Neural progenitor cell (in vitro differentiated cells): ENCODE measurements around the gene HHEX. TPM values are rescaled to one million over a fixed set of nuclear protein-coding genes. Genes with fewer than 3 reads are reported as not detected.

ENCODE experiments used
- DNase-seq: peaks from one replicate; pipeline ENCODE4 v3.0.0-alpha.2; 2016; ENCODE audit warnings: low spot score
- H2AFZ ChIP-seq: fragments of 200-600 bp; sonication (generic); replicated peaks from 2 replicates; pipeline ENCODE4 v1.6.1; 2016; ENCODE audit warnings: antibody characterized with exemption
- H3F3A ChIP-seq: fragments of 200-600 bp; sonication (generic); 2 replicates; pipeline ENCODE4 v1.6.1; 2016; ENCODE audit warnings: antibody characterized with exemption, low read depth
- H3K27ac ChIP-seq: fragments of 200-600 bp; sonication (generic); 2 replicates; pipeline ENCODE4 v1.5.1; 2016; ENCODE audit warnings: mild to moderate bottlenecking
- H3K27me3 ChIP-seq: fragments of 200-600 bp; sonication (generic); 2 replicates; pipeline ENCODE4 v1.6.1; 2016; ENCODE audit warnings: mild to moderate bottlenecking, moderate library complexity
- H3K36me3 ChIP-seq: fragments of 200-600 bp; sonication (generic); 2 replicates; pipeline ENCODE4 v1.5.1; 2016
- H3K4me1 ChIP-seq: fragments of 200-600 bp; sonication (generic); 2 replicates; pipeline ENCODE4 v1.6.1; 2016; ENCODE audit warnings: mixed run types
- H3K4me2 ChIP-seq: fragments of 200-600 bp; sonication (generic); 2 replicates; pipeline ENCODE4 v1.6.1; 2016
- H3K4me3 ChIP-seq: fragments of 200-600 bp; sonication (generic); 2 replicates; pipeline ENCODE4 v1.5.1; 2016
- H3K79me2 ChIP-seq: fragments of 200-600 bp; sonication (generic); 2 replicates; pipeline ENCODE4 v1.6.1; 2016; ENCODE audit warnings: low read depth
- H3K9ac ChIP-seq: fragments of 200-600 bp; sonication (generic); 2 replicates; pipeline ENCODE4 v1.6.1; 2016
- H3K9me3 ChIP-seq: fragments of 200-600 bp; sonication (generic); 2 replicates; pipeline ENCODE4 v1.5.1; 2016; ENCODE audit warnings: low read depth
- H4K20me1 ChIP-seq: fragments of 200-600 bp; sonication (generic); 2 replicates; pipeline ENCODE4 v1.6.1; 2016; ENCODE audit warnings: low read depth
- H3K27ac Mint-ChIP-seq: 3 replicates; pipeline ENCODE4 v1.8.0; 2021; ENCODE audit warnings: mixed read lengths
- H3K27me3 Mint-ChIP-seq: 2 replicates; pipeline ENCODE4 v1.8.0; 2022; ENCODE audit warnings: low read depth, mild to moderate bottlenecking, inconsistent platforms, moderate library complexity, mixed read lengths; ENCODE audit not compliant: insufficient read depth
- H3K36me3 Mint-ChIP-seq: 3 replicates; pipeline ENCODE4 v1.8.0; 2021; ENCODE audit warnings: mixed read lengths
- H3K4me1 Mint-ChIP-seq: 3 replicates; pipeline ENCODE4 v1.8.0; 2021; ENCODE audit warnings: mixed read lengths
- H3K4me3 Mint-ChIP-seq: 3 replicates; pipeline ENCODE4 v1.8.0; 2021; ENCODE audit warnings: mild to moderate bottlenecking, moderate library complexity, mixed read lengths
- H3K9me3 Mint-ChIP-seq: 3 replicates; pipeline ENCODE4 v1.8.0; 2020; ENCODE audit warnings: mixed read lengths
- EZH2 ChIP-seq: fragments of 200-600 bp; sonication (generic); IDR thresholded peaks from 2 replicates; pipeline ENCODE4 v1.6.1; 2017; ENCODE audit warnings: antibody characterized with exemption, mild to moderate bottlenecking, moderate library complexity
- EZH2phosphoT487 ChIP-seq: fragments of 200-600 bp; sonication (generic); IDR thresholded peaks from 2 replicates; pipeline ENCODE4 v1.6.1; 2017; ENCODE audit warnings: antibody characterized with exemption
- total RNA-seq: library from RNA; depleted of rRNA; stranded (reverse); fragments of >200 nt; gene quantifications from 2 replicates; pipeline ENCODE4 v1.2.3, GENCODE V29; 2015; ENCODE audit warnings: low replicate concordance
- TF ChIP-seq, protein P1 (sequence below): fragments of 200-600 bp; sonication (generic); IDR thresholded peaks from 2 replicates; pipeline ENCODE4 v1.5.1; 2017; ENCODE audit warnings: antibody characterized with exemption, mild to moderate bottlenecking

The HHEX gene
- total RNA-seq, 1 donor from 2014 or later, result not detected

DNA sequence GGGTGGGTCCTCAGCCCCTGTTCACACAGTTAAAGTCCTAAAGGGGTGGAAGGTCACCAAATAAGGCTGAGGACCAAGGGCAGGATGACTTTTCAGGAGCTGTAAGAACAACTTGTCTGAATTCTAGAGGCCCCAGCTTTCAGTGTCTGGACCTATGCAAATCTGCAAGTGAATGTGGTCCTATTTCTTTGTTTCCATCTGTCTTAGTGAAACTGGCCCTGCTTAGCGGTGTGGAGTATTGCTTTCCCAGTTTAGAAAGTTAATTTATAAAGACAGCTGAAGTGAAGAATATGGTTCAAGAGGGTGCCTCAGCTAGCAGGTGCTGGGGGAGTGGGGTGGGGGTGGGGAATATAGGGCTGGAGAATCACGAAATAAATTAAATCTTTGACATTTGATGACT lies 40.1 kb downstream of the HHEX start:
- no peak for DNase-seq
- H3K36me3 Mint-ChIP-seq, result no peaks in the 10 kb centered on the region

DNA sequence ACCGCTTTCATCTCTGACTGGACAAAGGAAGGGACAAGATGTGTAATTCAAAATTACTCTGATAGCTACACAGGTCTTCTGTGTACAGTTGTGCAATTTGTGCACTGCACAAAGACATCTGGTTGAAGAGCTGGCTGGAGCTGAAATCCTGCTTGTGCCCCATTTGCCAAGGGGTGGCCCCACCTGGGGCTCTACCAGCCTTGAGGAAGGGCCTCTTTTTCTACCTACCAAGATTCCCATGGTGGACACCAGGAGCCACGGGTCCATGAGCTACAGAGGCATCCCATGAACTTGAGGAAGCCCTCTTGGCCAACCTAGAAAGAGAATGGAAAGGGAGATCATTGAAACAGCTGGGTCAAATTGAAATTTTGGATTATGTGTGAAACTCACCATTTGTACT lies 43.2 kb downstream of the HHEX start:
- H3K4me1 Mint-ChIP-seq, result no peaks in the 10 kb centered on the region
- no peak for DNase-seq

More for the DNA sequence above, 40.1 kb downstream of the HHEX start:
- Histone ChIP-seq H3F3A (no peaks in the 10 kb centered on the region), H2AFZ (no peak overlapping the region), H3K79me2 (no peaks in the 10 kb centered on the region), H3K27ac (no peak overlapping the region), H3K9ac (no peak overlapping the region), H3K4me3 (no peak overlapping the region), H3K27me3 (no peaks in the 10 kb centered on the region), H3K4me1 (peaks cover 6% of the 10 kb centered on the region), H3K9me3 (no peaks in the 10 kb centered on the region), H3K36me3 (no peaks in the 10 kb centered on the region), H3K4me2 (no peak overlapping the region), H4K20me1 (no peaks in the 10 kb centered on the region)
- no peak overlapping the region for H3K27ac Mint-ChIP-seq
- peaks cover 2% of the 10 kb centered on the region for H3K27me3 Mint-ChIP-seq
- H3K4me3 Mint-ChIP-seq, result no peak overlapping the region
- H3K9me3 Mint-ChIP-seq, result no peaks in the 10 kb centered on the region
- TF ChIP-seq, protein P1, sequence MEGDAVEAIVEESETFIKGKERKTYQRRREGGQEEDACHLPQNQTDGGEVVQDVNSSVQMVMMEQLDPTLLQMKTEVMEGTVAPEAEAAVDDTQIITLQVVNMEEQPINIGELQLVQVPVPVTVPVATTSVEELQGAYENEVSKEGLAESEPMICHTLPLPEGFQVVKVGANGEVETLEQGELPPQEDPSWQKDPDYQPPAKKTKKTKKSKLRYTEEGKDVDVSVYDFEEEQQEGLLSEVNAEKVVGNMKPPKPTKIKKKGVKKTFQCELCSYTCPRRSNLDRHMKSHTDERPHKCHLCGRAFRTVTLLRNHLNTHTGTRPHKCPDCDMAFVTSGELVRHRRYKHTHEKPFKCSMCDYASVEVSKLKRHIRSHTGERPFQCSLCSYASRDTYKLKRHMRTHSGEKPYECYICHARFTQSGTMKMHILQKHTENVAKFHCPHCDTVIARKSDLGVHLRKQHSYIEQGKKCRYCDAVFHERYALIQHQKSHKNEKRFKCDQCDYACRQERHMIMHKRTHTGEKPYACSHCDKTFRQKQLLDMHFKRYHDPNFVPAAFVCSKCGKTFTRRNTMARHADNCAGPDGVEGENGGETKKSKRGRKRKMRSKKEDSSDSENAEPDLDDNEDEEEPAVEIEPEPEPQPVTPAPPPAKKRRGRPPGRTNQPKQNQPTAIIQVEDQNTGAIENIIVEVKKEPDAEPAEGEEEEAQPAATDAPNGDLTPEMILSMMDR, result no peak
- no peak for TF ChIP-seq EZH2phosphoT487
- no peaks in the 10 kb centered on the region for H3K4me1 Mint-ChIP-seq

DNA sequence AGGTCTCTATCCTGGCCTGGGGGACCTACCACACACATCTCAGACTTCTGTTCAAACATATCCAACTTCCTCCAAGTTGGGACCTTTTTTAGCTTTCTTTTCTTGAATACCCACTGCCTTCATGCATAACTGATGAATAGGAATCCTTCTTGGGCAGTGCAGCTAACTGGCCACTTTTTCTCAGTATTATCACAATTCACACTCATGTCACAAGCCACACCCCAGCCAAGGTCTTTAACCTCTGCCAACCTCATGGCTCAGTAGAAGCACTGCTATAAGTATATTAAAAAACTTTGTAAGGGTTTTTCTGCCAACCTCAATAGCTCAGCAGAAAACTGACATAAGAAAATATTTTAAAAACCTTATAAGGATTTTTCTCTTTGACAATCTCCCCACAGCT lies 44.5 kb downstream of the HHEX start:
- Mint-ChIP-seq H3K4me1 (no peaks in the 10 kb centered on the region), H3K27me3 (no peaks in the 10 kb centered on the region), H3K4me3 (no peak overlapping the region), H3K27ac (no peak overlapping the region), H3K36me3 (no peaks in the 10 kb centered on the region), H3K9me3 (no peaks in the 10 kb centered on the region)
- no peak overlapping the region for H3K9ac ChIP-seq
- no peaks in the 10 kb centered on the region for H3K4me1 ChIP-seq
- H3K79me2 ChIP-seq, result no peaks in the 10 kb centered on the region
- H3K9me3 ChIP-seq, result no peaks in the 10 kb centered on the region
- DNase-seq, result no peak
- no peaks in the 10 kb centered on the region for H3K36me3 ChIP-seq
- H3K4me2 ChIP-seq, result no peak overlapping the region
- no peaks in the 10 kb centered on the region for H3F3A ChIP-seq
- no peaks in the 10 kb centered on the region for H4K20me1 ChIP-seq
- H3K4me3 ChIP-seq, result no peak overlapping the region
- no peak overlapping the region for H3K27ac ChIP-seq
- no peak for TF ChIP-seq EZH2phosphoT487
- TF ChIP-seq, protein P1, result no peak
- no peak for TF ChIP-seq EZH2
- no peak overlapping the region for H2AFZ ChIP-seq
- no peaks in the 10 kb centered on the region for H3K27me3 ChIP-seq

More for the DNA sequence above, 43.2 kb downstream of the HHEX start:
- Mint-ChIP-seq H3K27ac (no peak overlapping the region), H3K9me3 (no peaks in the 10 kb centered on the region), H3K36me3 (no peaks in the 10 kb centered on the region), H3K27me3 (no peaks in the 10 kb centered on the region), H3K4me3 (no peak overlapping the region)
- no peaks in the 10 kb centered on the region for H3K36me3 ChIP-seq
- H3K79me2 ChIP-seq, result no peaks in the 10 kb centered on the region
- no peaks in the 10 kb centered on the region for H3K9me3 ChIP-seq
- H2AFZ ChIP-seq, result no peak overlapping the region
- H3K27ac ChIP-seq, result no peak overlapping the region
- H3K4me1 ChIP-seq, result no peaks in the 10 kb centered on the region
- H3K9ac ChIP-seq, result no peak overlapping the region
- no peak for TF ChIP-seq EZH2
- no peak overlapping the region for H3K4me2 ChIP-seq
- no peaks in the 10 kb centered on the region for H3K27me3 ChIP-seq
- H4K20me1 ChIP-seq, result no peaks in the 10 kb centered on the region
- H3K4me3 ChIP-seq, result no peak overlapping the region
- H3F3A ChIP-seq, result no peaks in the 10 kb centered on the region

DNA sequence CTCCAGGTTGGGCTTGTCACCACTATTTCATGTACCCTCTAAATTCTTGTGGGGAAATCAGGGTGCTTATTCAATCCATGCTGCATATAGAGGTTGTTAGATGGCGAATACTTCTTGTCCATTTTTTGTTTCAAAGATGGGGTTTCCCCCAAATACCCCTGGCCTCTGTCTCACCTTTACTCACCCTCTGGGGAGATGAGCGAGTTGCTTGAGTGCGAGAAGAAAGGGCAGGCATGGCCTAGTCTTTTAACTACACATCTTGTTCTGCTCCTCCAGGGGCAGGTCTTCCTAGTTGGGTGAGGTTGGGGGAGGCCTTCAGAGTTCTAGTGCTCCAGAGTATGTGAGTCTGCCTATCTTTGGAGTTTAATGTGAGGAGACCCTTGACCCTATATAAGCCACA lies 46.2 kb downstream of the HHEX start:
- Histone ChIP-seq H3K9me3 (no peaks in the 10 kb centered on the region), H3K27me3 (no peaks in the 10 kb centered on the region), H3K4me1 (no peaks in the 10 kb centered on the region), H3K4me2 (no peak overlapping the region), H2AFZ (no peak overlapping the region), H4K20me1 (no peaks in the 10 kb centered on the region), H3K79me2 (no peaks in the 10 kb centered on the region), H3K4me3 (no peak overlapping the region), H3K36me3 (no peaks in the 10 kb centered on the region), H3K9ac (no peak overlapping the region), H3K27ac (no peak overlapping the region), H3F3A (no peaks in the 10 kb centered on the region)
- Mint-ChIP-seq H3K27me3 (no peaks in the 10 kb centered on the region), H3K4me3 (no peak overlapping the region), H3K4me1 (no peaks in the 10 kb centered on the region), H3K27ac (no peak overlapping the region), H3K9me3 (no peaks in the 10 kb centered on the region), H3K36me3 (no peaks in the 10 kb centered on the region)
- TF ChIP-seq EZH2phosphoT487, result no peak
- TF ChIP-seq, protein P1, result no peak
- TF ChIP-seq EZH2, result no peak
- DNase-seq, result no peak
